HepG2 (cell line): ENCODE data around the gene QRFPR. TPM values are rescaled to one million over a fixed set of nuclear protein-coding genes. Genes with fewer than 3 reads are reported as not detected.

Experiments used
- ATAC-seq: fragments of 200-7000 bp; cut with Tn5 transposase; 3 replicates; pipeline ENCODE4 v1.9.1; 2020; ENCODE audit warnings: mild to moderate bottlenecking, moderate library complexity
- BruUV-seq: library from RNA; stranded (reverse); fragments of 400-500 nt; replicated peaks from 2 replicates; lab custom pipeline; 2021; lab: Mats Ljungman, UMichigan
- CTCF ChIA-PET: fragments of 300-600 bp; formaldehyde crosslinking; extraction: SDS; loops from one replicate; lab custom pipeline; 2021; ENCODE audit warnings: low total read pairs, inconsistent platforms, low intra/inter-chr PET ratio; lab: Yijun Ruan, JAX
- POLR2A ChIA-PET: fragments of 350-600 bp; sonication (Branson Sonifier 250); formaldehyde crosslinking; loops from one replicate; lab custom pipeline; 2020; ENCODE audit warnings: antibody characterized with exemption, inconsistent platforms; lab: Yijun Ruan, JAX
- DNase-seq: peaks from one replicate; pipeline ENCODE4 v3.0.0-alpha.2; 2015; ENCODE audit warnings: low spot score
- FAIRE-seq: peaks from 3 replicates; lab custom pipeline; 2011; peaks lifted over from hg19 to GRCh38; lab: Jason Lieb, UNC
- H2AFZ ChIP-seq: one replicate; pipeline ENCODE4 v1.6.1; 2011; ENCODE audit warnings: low read length, inconsistent platforms
- H3K27ac ChIP-seq: fragments of 300-600 bp; 3 replicates; pipeline ENCODE4 v1.8.0; 2011; ENCODE audit warnings: mixed run types, mild to moderate bottlenecking, mixed read lengths, low read length, inconsistent platforms; ENCODE audit not compliant: insufficient read depth; ENCODE audit errors: extremely low read length
- H3K27me3 ChIP-seq, 2 experiments: fragments of 200-600 bp in 1 of 2; 2 replicates in 1 of 2; 3 replicates in 1 of 2; pipeline versions ENCODE4 v1.6.0 to v1.8.0; 2011; ENCODE audit warnings: low read length in 2 of 2, mild to moderate bottlenecking in 2 of 2, moderate library complexity in 2 of 2, inconsistent platforms in 1 of 2; ENCODE audit not compliant: insufficient read depth in 2 of 2, control insufficient read depth in 1 of 2
- H3K36me3 ChIP-seq, 2 experiments: fragments of 200-600 bp in 1 of 2; replicated peaks in 1 of 2; 2 replicates in 1 of 2; 3 replicates in 1 of 2; pipeline versions ENCODE4 v1.5.1 to v1.8.0; 2011; ENCODE audit warnings: low read length in 2 of 2, inconsistent platforms in 1 of 2; ENCODE audit not compliant: insufficient read depth in 2 of 2, control insufficient read depth in 1 of 2
- H3K4me1 ChIP-seq: 2 replicates; pipeline ENCODE4 v1.5.1; 2012; ENCODE audit warnings: low read length, inconsistent platforms; ENCODE audit not compliant: insufficient read depth
- H3K4me2 ChIP-seq: 2 replicates; pipeline ENCODE4 v1.6.0; 2011; ENCODE audit warnings: low read depth, low read length, inconsistent platforms
- H3K4me3 ChIP-seq, 3 experiments: fragments of 200-600 bp in 1 of 3; sonication (generic), shearing (Covaris generic) in 1 of 3; replicated peaks in 1 of 3; 2 replicates each; pipeline ENCODE4 v1.5.1; 2011 to 2016; ENCODE audit warnings: low read length in 3 of 3, inconsistent platforms in 2 of 3, low read depth in 2 of 3, mild to moderate bottlenecking in 2 of 3, control low read depth in 1 of 3, mixed read lengths in 1 of 3; ENCODE audit not compliant: insufficient read depth in 1 of 3
- H3K79me2 ChIP-seq: one replicate; pipeline ENCODE4 v1.6.1; 2011; ENCODE audit warnings: low read length, inconsistent platforms; ENCODE audit not compliant: insufficient read depth
- H3K9ac ChIP-seq: 2 replicates; pipeline ENCODE4 v1.6.0; 2011; ENCODE audit warnings: mild to moderate bottlenecking, low read depth, low read length, inconsistent platforms; ENCODE audit not compliant: insufficient read depth
- H3K9me3 ChIP-seq: 2 replicates; pipeline ENCODE4 v1.5.1; 2012; ENCODE audit warnings: mild to moderate bottlenecking, low read length
- H4K20me1 ChIP-seq: 2 replicates; pipeline ENCODE4 v1.6.0; 2011; ENCODE audit warnings: inconsistent platforms, mild to moderate bottlenecking, low read length, moderate library complexity; ENCODE audit not compliant: insufficient read depth
- AHR ChIP-seq: IDR thresholded peaks from 2 replicates; pipeline ENCODE4 v1.6.1; 2018; ENCODE audit warnings: missing genetic modification reagents, missing compliant biosample characterization
- KDM6A ChIP-seq: IDR thresholded peaks from 2 replicates; pipeline ENCODE4 v1.6.1; 2016; ENCODE audit warnings: low read depth
- TSC22D2 ChIP-seq: sonication (generic); formaldehyde crosslinking; IDR thresholded peaks from 2 replicates; pipeline ENCODE4 v1.5.1; 2020; ENCODE audit warnings: missing genetic modification reagents, mild to moderate bottlenecking, borderline replicate concordance
- ZMAT5 ChIP-seq: sonication (generic); formaldehyde crosslinking; IDR thresholded peaks from 2 replicates; pipeline ENCODE4 v1.5.0; 2020; ENCODE audit warnings: mild to moderate bottlenecking, low read depth, missing genetic modification reagents, borderline replicate concordance
- WGBS: methylation state at CpG from one replicate; pipeline ENCODE4 v1.1.6; 2017; ENCODE audit warnings: low lambda C conversion rate; 5-methylcytosine and 5-hydroxymethylcytosine counted together
- in situ Hi-C: cut with HindIII; loops from 2 replicates; pipeline ENCODE4 v1.10.0; 2017; ENCODE audit warnings: low pct_unique_long_range_greater_than_20kb; ENCODE audit not compliant: extremely low pct_ligation_motif_present
- intact Hi-C: fragments of 100-400 bp; cut with micrococcal nuclease; formaldehyde crosslinking; loops from one replicate; pipeline ENCODE4 v1.10.0; 2022; ENCODE audit not compliant: unreplicated experiment
- polyA plus RNA-seq, 8 experiments: library from polyadenylated mRNA; depleted of rRNA in 3 of 8; stranded (reverse) in 7 of 8; unstranded in 1 of 8; fragments of >200 nt; fragmentation: Illumina TruSeq in 4 of 8; extraction: Trizol in 4 of 8; gene quantifications; 2 replicates each; pipeline versions ENCODE4 v1.2.1 to v1.2.3, GENCODE V29; 2011 to 2016; ENCODE audit warnings: low read depth in 4 of 8, missing spikeins in 1 of 8, mixed read lengths in 1 of 8; ENCODE audit not compliant: insufficient read depth in 1 of 8
- total RNA-seq, 5 experiments: library from RNA; depleted of rRNA; stranded (reverse); fragments of >200 nt; fragmentation: Illumina TruSeq; extraction: Trizol; gene quantifications; 2 replicates each; pipeline ENCODE4 v1.2.3, GENCODE V29; 2016; ENCODE audit warnings: low read depth in 1 of 5
- TF ChIP-seq, protein P1 (sequence below): sonication (generic); formaldehyde crosslinking; IDR thresholded peaks from 2 replicates; pipeline ENCODE4 v1.4.0; 2020; ENCODE audit warnings: missing genetic modification reagents, borderline replicate concordance

QRFPR gene
- total and polyA plus RNA-seq, 2 of the 13 experiments (the other 11 are each of a cell fraction or from before 2014, with no cell fraction given) = not detected

DNA sequence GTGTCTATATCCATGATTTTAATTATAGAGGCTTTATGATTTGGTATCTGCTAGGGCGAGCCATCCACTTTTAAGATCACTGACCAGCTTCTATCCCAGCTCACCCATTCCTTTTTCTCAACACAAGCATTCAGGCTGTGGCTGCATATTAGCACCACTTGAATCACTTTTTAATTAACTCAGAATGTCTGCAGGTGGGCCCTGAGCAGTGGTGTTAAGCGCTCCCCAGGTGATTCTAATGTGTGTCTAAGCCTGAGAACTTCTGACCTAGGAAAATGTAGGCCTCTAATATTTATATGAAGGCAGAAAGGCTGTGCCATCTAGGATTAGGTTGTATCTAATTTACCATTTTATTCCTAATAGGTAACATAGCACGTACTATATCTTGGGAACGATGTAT lies 19.8 kb upstream of the QRFPR start (continued):
- TF ChIP-seq, protein P1, sequence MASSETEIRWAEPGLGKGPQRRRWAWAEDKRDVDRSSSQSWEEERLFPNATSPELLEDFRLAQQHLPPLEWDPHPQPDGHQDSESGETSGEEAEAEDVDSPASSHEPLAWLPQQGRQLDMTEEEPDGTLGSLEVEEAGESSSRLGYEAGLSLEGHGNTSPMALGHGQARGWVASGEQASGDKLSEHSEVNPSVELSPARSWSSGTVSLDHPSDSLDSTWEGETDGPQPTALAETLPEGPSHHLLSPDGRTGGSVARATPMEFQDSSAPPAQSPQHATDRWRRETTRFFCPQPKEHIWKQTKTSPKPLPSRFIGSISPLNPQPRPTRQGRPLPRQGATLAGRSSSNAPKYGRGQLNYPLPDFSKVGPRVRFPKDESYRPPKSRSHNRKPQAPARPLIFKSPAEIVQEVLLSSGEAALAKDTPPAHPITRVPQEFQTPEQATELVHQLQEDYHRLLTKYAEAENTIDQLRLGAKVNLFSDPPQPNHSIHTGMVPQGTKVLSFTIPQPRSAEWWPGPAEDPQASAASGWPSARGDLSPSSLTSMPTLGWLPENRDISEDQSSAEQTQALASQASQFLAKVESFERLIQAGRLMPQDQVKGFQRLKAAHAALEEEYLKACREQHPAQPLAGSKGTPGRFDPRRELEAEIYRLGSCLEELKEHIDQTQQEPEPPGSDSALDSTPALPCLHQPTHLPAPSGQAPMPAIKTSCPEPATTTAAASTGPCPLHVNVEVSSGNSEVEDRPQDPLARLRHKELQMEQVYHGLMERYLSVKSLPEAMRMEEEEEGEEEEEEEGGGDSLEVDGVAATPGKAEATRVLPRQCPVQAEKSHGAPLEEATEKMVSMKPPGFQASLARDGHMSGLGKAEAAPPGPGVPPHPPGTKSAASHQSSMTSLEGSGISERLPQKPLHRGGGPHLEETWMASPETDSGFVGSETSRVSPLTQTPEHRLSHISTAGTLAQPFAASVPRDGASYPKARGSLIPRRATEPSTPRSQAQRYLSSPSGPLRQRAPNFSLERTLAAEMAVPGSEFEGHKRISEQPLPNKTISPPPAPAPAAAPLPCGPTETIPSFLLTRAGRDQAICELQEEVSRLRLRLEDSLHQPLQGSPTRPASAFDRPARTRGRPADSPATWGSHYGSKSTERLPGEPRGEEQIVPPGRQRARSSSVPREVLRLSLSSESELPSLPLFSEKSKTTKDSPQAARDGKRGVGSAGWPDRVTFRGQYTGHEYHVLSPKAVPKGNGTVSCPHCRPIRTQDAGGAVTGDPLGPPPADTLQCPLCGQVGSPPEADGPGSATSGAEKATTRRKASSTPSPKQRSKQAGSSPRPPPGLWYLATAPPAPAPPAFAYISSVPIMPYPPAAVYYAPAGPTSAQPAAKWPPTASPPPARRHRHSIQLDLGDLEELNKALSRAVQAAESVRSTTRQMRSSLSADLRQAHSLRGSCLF (CRISPR knock-in tag) = no peak
- no peak for TF ChIP-seq KDM6A (CRISPR knock-in tag)
- TF ChIP-seq TSC22D2 (CRISPR knock-in tag) = no peak

- Histone ChIP-seq H3K4me1 (no peaks in the 10 kb centered on the region), H3K27ac (no peak overlapping the region), H3K9me3 (no peaks in the 10 kb centered on the region), H3K4me3 (no peak overlapping the region), H3K27me3 (no peaks in the 10 kb centered on the region), H4K20me1 (no peaks in the 10 kb centered on the region), H3K79me2 (no peaks in the 10 kb centered on the region), H2AFZ (no peak overlapping the region), H3K9ac (no peak overlapping the region), H3K4me2 (no peak overlapping the region), H3K36me3 (no peaks in the 10 kb centered on the region)
- in situ Hi-C loops = no loop called here
- no peak for FAIRE-seq
- BruUV-seq = no TSS peak
- 0% methylated on average over 1 of the region's 1 CpG for WGBS
- intact Hi-C loops = no loop called here
- TF ChIP-seq ZMAT5 (CRISPR knock-in tag) = no peak
- no peak for TF ChIP-seq AHR (CRISPR knock-in tag)
- no peak for ATAC-seq
- ChIA-PET CTCF (no interaction called here), POLR2A (no interaction called here)
- no peak for DNase-seq
These were observed 17.3 kb upstream of the QRFPR start for GRCh38 chr4:121397941-121398601.
